ENCODE results near the gene PTPRJ.

DNA sequence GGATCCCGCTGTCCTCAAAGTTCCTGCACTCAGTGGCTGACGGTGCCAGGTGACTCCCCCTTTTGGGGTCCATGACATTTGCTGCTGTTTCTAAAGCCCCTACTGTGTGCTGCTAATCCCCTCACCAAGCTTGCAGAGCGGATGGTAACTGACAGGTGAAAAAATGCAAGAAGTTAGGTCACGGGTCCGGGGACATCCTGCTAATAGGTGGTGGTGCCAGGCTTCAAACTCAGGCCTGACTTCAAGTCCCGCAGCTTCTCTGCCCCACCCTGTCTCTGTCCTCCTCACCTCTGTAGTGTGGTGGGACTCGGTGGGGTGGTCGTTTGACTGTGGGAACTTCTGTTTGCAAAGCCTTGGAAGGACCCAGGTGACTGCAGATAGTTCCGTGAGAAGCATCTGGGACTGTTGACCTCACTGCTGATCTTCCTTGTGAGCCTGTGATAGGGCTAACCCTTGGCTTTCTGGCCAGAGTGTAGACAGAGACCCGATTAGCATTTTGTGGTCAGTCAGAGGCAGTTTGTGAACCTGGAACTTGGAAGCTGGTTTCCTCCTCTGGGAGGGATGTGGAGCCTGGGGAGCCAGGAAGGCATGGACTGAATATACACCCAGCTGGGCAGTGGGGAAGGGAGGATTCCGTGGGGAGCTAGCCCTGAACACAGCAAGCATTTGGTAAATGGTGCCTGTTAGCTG, 120.8 kb downstream of the PTPRJ start:
- no peak for TF ChIP-seq CTCF (IDR thresholded peaks at IDR 0.05; ENCODE audit: poor library complexity, severe bottlenecking)
- TF ChIP-seq EZH2 (IDR thresholded peaks at IDR 0.05; ENCODE audit: borderline replicate concordance, insufficient read depth, low read length, poor library complexity, severe bottlenecking), result no peak
